Neural cell (in vitro differentiated cells): Measurements from ENCODE around the gene RAPGEF5. TPM values are rescaled to one million over a fixed set of nuclear protein-coding genes. Genes with fewer than 3 reads are reported as not detected.
A peak's percentile ranks its signal among the peaks of the same experiment; 100 is the strongest.

Experiments
- H2AFZ ChIP-seq: fragments of 200-600, 300-800 bp; sonication (generic), shearing (Covaris generic); 2 replicates; pipeline ENCODE4 v1.6.0; 2014; ENCODE audit warnings: low read depth, mild to moderate bottlenecking, antibody characterized with exemption, low read length, moderate library complexity
- H3F3A ChIP-seq: fragments of 200-600 bp; shearing (Covaris generic); 2 replicates; pipeline ENCODE4 v1.6.1; 2016; ENCODE audit warnings: mild to moderate bottlenecking, moderate library complexity, mixed read lengths, antibody characterized with exemption, low read length; ENCODE audit not compliant: insufficient read depth, poor library complexity, severe bottlenecking
- H3K27ac ChIP-seq: fragments of 200-600, 300-800 bp; sonication (generic), shearing (Covaris generic); 2 replicates; pipeline ENCODE4 v1.5.1; 2014; ENCODE audit warnings: mild to moderate bottlenecking, low read length, moderate library complexity
- H3K27me3 ChIP-seq: fragments of 300-800, 200-600 bp; sonication (generic), shearing (Covaris generic); 2 replicates; pipeline ENCODE4 v1.6.0; 2014; ENCODE audit warnings: mild to moderate bottlenecking, low read depth, low read length, moderate library complexity; ENCODE audit not compliant: insufficient read depth
- H3K36me3 ChIP-seq: fragments of 300-800, 200-600 bp; sonication (generic), shearing (Covaris generic); 2 replicates; pipeline ENCODE4 v1.5.1; 2014; ENCODE audit warnings: mild to moderate bottlenecking, antibody characterized with exemption, low read length, moderate library complexity; ENCODE audit not compliant: insufficient read depth
- H3K4me2 ChIP-seq: fragments of 300-800, 200-600 bp; sonication (generic), shearing (Covaris generic); 2 replicates; pipeline ENCODE4 v1.6.0; 2014; ENCODE audit warnings: mild to moderate bottlenecking, low read length
- H3K4me3 ChIP-seq: fragments of 300-800, 200-600 bp; sonication (generic), shearing (Covaris generic); 2 replicates; pipeline ENCODE4 v1.5.1; 2014; ENCODE audit warnings: mild to moderate bottlenecking, low read length, moderate library complexity
- H3K79me2 ChIP-seq: fragments of 200-600 bp; shearing (Covaris generic); replicated peaks from 2 replicates; pipeline ENCODE4 v1.6.0; 2014; ENCODE audit warnings: mild to moderate bottlenecking, low read length, moderate library complexity; ENCODE audit not compliant: insufficient read depth
- H3K9ac ChIP-seq: fragments of 300-800, 200-600 bp; sonication (generic), shearing (Covaris generic); 2 replicates; pipeline ENCODE4 v1.6.1; 2016; ENCODE audit warnings: mild to moderate bottlenecking, low read length, mixed read lengths
- H3K9me2 ChIP-seq: fragments of 200-600 bp; shearing (Covaris generic); 2 replicates; pipeline ENCODE4 v1.6.1; 2016; ENCODE audit warnings: mild to moderate bottlenecking, low read length, mixed read lengths; ENCODE audit not compliant: insufficient read depth
- H3K9me3 ChIP-seq: fragments of 200-600, 300-800 bp; sonication (generic), shearing (Covaris generic); 2 replicates; pipeline ENCODE4 v1.6.1; 2016; ENCODE audit warnings: mild to moderate bottlenecking, mixed run types, low read length, moderate library complexity, mixed read lengths
- H4K20me1 ChIP-seq: fragments of 200-600 bp; shearing (Covaris generic); 2 replicates; pipeline ENCODE4 v1.6.1; 2016; ENCODE audit warnings: mild to moderate bottlenecking, mixed run types; ENCODE audit not compliant: insufficient read depth
- EP300 ChIP-seq: fragments of 450-650 bp; conservative IDR thresholded peaks from 2 replicates; pipeline ENCODE4 v1.6.1; 2014; ENCODE audit warnings: antibody characterized with exemption, mild to moderate bottlenecking, moderate library complexity; ENCODE audit not compliant: poor library complexity, severe bottlenecking
- EZH2 ChIP-seq: fragments of 200-600, 300-800 bp; shearing (Covaris generic), sonication (generic); IDR thresholded peaks from 2 replicates; pipeline ENCODE4 v1.6.1; 2014; ENCODE audit warnings: antibody characterized with exemption, low read length, borderline replicate concordance, mild to moderate bottlenecking; ENCODE audit not compliant: insufficient read depth, poor library complexity, severe bottlenecking
- MXI1 ChIP-seq: fragments of 450-650 bp; conservative IDR thresholded peaks from 2 replicates; pipeline ENCODE4 v1.6.1; 2014; ENCODE audit warnings: antibody characterized with exemption, mild to moderate bottlenecking; ENCODE audit not compliant: poor library complexity, severe bottlenecking
- POLR2AphosphoS5 ChIP-seq: IDR thresholded peaks from 2 replicates; pipeline ENCODE4 v1.6.1; 2012
- RAD21 ChIP-seq: fragments of 450-650 bp; conservative IDR thresholded peaks from 2 replicates; pipeline ENCODE4 v1.6.1; 2014; ENCODE audit warnings: antibody characterized with exemption, mild to moderate bottlenecking, moderate library complexity
- SMC3 ChIP-seq: fragments of 450-650 bp; conservative IDR thresholded peaks from 2 replicates; pipeline ENCODE4 v1.6.1; 2014; ENCODE audit warnings: antibody characterized with exemption, mild to moderate bottlenecking, moderate library complexity; ENCODE audit not compliant: poor library complexity
- TAF1 ChIP-seq: IDR thresholded peaks from 2 replicates; pipeline ENCODE4 v1.6.1; 2012; ENCODE audit warnings: low read depth
- polyA plus RNA-seq: library from polyadenylated mRNA; depleted of rRNA; stranded (reverse); fragments of >200 nt; gene quantifications from 2 replicates; pipeline ENCODE4 v1.2.3, GENCODE V29; 2014
- TF ChIP-seq, protein P1 (sequence below): fragments of 450-650 bp; IDR thresholded peaks from 2 replicates; pipeline ENCODE4 v1.5.1; 2014; ENCODE audit warnings: antibody characterized with exemption, mild to moderate bottlenecking, moderate library complexity; ENCODE audit not compliant: poor library complexity, severe bottlenecking
- TF ChIP-seq, protein P2 (sequence below): IDR thresholded peaks from 2 replicates; pipeline ENCODE4 v1.6.1; 2012; ENCODE audit warnings: borderline replicate concordance

Gene RAPGEF5
- polyA plus RNA-seq, 1 donor from 2014 or later = 48.0 TPM

DNA sequence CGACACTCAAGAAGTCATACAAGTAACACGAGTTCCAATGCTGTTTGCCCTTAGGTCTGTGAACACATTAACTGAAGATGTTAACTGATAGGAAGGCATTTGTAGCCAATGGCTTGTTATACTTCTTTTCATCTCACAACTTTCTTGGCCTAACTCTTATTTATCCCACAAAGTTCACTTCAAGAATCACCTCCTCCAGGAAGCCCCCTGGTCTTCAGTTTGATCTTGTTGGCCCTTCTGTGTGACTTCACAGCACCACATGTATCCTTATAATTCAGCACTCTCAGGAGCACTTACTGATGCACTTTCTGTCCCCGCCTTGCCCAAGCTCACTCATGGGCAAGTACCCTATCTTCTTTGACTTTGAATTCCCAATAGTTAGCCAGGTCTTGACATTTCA lies 159.6 kb downstream of the RAPGEF5 start:
- no peak overlapping the region for H3K4me2 ChIP-seq
- TF ChIP-seq, protein P1, sequence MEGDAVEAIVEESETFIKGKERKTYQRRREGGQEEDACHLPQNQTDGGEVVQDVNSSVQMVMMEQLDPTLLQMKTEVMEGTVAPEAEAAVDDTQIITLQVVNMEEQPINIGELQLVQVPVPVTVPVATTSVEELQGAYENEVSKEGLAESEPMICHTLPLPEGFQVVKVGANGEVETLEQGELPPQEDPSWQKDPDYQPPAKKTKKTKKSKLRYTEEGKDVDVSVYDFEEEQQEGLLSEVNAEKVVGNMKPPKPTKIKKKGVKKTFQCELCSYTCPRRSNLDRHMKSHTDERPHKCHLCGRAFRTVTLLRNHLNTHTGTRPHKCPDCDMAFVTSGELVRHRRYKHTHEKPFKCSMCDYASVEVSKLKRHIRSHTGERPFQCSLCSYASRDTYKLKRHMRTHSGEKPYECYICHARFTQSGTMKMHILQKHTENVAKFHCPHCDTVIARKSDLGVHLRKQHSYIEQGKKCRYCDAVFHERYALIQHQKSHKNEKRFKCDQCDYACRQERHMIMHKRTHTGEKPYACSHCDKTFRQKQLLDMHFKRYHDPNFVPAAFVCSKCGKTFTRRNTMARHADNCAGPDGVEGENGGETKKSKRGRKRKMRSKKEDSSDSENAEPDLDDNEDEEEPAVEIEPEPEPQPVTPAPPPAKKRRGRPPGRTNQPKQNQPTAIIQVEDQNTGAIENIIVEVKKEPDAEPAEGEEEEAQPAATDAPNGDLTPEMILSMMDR = no peak
- no peak for TF ChIP-seq EP300
- TF ChIP-seq TAF1 = no peak
- TF ChIP-seq MXI1 = no peak
- TF ChIP-seq, protein P2, sequence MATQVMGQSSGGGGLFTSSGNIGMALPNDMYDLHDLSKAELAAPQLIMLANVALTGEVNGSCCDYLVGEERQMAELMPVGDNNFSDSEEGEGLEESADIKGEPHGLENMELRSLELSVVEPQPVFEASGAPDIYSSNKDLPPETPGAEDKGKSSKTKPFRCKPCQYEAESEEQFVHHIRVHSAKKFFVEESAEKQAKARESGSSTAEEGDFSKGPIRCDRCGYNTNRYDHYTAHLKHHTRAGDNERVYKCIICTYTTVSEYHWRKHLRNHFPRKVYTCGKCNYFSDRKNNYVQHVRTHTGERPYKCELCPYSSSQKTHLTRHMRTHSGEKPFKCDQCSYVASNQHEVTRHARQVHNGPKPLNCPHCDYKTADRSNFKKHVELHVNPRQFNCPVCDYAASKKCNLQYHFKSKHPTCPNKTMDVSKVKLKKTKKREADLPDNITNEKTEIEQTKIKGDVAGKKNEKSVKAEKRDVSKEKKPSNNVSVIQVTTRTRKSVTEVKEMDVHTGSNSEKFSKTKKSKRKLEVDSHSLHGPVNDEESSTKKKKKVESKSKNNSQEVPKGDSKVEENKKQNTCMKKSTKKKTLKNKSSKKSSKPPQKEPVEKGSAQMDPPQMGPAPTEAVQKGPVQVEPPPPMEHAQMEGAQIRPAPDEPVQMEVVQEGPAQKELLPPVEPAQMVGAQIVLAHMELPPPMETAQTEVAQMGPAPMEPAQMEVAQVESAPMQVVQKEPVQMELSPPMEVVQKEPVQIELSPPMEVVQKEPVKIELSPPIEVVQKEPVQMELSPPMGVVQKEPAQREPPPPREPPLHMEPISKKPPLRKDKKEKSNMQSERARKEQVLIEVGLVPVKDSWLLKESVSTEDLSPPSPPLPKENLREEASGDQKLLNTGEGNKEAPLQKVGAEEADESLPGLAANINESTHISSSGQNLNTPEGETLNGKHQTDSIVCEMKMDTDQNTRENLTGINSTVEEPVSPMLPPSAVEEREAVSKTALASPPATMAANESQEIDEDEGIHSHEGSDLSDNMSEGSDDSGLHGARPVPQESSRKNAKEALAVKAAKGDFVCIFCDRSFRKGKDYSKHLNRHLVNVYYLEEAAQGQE = no peak
- TF ChIP-seq EZH2 = no peak
- no peak for TF ChIP-seq RAD21
- TF ChIP-seq SMC3 = no peak
- TF ChIP-seq POLR2AphosphoS5 = no peak
- H3K9ac ChIP-seq = no peak overlapping the region
- H3K9me3 ChIP-seq = no peaks in the 10 kb centered on the region
- no peaks in the 10 kb centered on the region for H3K9me2 ChIP-seq
- H2AFZ ChIP-seq = no peak overlapping the region
- H3K27ac ChIP-seq = peak overlapping the region; percentile 94
- peaks cover 6% of the 10 kb centered on the region for H3F3A ChIP-seq
- no peaks in the 10 kb centered on the region for H3K36me3 ChIP-seq
- H3K4me3 ChIP-seq = peak overlapping the region; percentile 29
- H3K27me3 ChIP-seq = no peaks in the 10 kb centered on the region
- H3K79me2 ChIP-seq = peaks cover 21% of the 10 kb centered on the region
- no peaks in the 10 kb centered on the region for H4K20me1 ChIP-seq

DNA sequence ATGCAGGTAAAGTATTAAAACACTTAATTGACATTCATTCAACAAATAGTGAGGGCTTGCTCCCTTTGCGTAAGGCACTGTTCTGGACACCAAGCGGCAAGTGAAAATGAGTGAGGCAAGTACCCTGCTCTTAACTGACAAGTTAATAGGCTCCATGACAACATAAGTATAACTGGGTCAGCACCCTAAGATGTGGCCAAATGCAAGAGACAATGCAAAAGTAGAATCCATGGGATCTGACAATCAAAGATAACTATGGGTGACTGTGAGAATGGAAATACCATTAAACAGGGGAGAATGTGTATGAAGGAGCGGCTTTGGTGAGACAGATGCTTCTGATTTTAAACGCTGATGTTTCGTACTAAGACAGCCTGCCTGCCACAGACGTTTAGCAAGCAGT lies 160.5 kb downstream of the RAPGEF5 start:
- no peak overlapping the region for H2AFZ ChIP-seq
- peak overlapping the region; percentile 94 for H3K27ac ChIP-seq
- H3K36me3 ChIP-seq = no peaks in the 10 kb centered on the region
- H3K9me3 ChIP-seq = no peaks in the 10 kb centered on the region
- H3K9me2 ChIP-seq = no peaks in the 10 kb centered on the region
- H4K20me1 ChIP-seq = no peaks in the 10 kb centered on the region
- peak overlapping the region; percentile 29 for H3K4me3 ChIP-seq
- TF ChIP-seq EZH2 (no peak), MXI1 (no peak), SMC3 (no peak), RAD21 (no peak), TAF1 (no peak), POLR2AphosphoS5 (peak; percentile 59), EP300 (peak; percentile 71)
- TF ChIP-seq, protein P2 = peak; percentile 16
- TF ChIP-seq, protein P1 = no peak
- H3K79me2 ChIP-seq = peaks cover 30% of the 10 kb centered on the region
- peak overlapping the region; percentile 35 for H3K9ac ChIP-seq
- H3K27me3 ChIP-seq = no peaks in the 10 kb centered on the region
- H3K4me2 ChIP-seq = peak overlapping the region; percentile 22
- peaks cover 6% of the 10 kb centered on the region for H3F3A ChIP-seq
